NCI-H146 (cell line): ENCODE results near the gene TMEM114.
A peak's percentile ranks its signal among the peaks of the same experiment; 100 is the strongest.

Experiments used
- DNase-seq: peaks from one replicate; lab custom pipeline; 2025; lab: John Stamatoyannopoulos, UW

The TMEM114 gene

DNA sequence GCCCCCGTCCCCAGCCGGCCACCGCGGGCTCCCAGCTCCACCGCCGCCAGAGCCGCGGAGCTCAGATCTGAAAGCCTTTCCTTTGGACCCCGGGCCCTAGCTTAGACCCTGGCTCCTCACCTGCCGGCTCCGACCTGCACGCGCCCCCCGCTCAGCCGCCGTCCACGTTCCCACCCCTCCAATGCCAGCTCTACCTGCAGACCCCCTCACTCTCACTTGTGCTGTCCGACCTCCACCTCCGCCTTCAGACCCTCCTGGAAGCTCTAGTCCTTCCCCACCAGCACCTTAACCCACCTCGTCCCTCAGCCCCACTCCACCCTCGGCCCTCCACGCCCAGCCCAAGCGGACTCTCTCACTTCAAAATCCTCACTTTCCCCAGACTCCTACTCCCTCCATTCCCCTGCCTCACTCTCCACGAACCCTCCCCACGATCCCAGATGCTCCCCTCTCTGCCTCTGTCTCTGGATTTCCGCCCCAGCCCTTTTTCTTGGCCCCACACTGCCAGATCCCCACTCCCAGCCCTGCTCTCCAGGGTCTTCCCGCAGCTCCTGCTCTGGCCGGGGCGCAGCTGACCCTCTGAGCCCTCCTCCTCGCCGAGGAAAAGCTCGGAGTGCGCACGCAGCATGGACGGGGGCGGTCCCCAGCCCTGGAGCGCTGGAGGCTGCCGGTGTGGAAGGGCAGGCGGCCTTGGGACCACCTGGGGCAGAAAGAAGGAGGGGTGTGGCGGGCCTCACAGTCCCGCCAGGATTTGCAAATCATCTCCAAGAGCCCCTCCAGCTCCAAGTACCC lies at the start of gene TMEM114:
TSS of gene TMEM114 (minus strand) at position 612 of the 789 bp plus-strand sequence. CDS start 673 bp downstream, outside the sequence.
- DNase-seq: peak; percentile 7

DNA sequence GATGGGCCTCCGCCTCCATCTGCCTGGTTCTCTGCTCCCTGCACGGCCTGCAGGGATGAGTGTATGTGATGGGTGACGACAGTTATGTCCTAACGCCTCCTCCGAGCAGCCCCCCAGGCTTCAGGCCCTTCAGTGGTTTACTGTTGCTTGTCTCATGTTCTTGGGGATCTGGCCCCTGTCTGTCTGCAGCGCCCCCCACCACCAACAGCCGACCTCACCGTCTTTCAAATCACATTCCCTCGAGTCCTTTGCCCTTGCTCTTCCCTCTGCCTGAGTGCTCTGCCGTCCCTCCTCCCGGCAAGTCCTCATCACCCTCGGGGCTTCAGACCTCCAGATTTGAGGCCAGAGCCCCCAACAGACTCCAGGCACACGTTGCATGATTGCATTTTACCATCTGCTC lies 49.4 kb upstream of the TMEM114 start:
- no peak for DNase-seq

- no peak for DNase-seq
These were observed 44.9 kb upstream of the TMEM114 start for GRCh38 chr16:8634991-8635736.

DNA sequence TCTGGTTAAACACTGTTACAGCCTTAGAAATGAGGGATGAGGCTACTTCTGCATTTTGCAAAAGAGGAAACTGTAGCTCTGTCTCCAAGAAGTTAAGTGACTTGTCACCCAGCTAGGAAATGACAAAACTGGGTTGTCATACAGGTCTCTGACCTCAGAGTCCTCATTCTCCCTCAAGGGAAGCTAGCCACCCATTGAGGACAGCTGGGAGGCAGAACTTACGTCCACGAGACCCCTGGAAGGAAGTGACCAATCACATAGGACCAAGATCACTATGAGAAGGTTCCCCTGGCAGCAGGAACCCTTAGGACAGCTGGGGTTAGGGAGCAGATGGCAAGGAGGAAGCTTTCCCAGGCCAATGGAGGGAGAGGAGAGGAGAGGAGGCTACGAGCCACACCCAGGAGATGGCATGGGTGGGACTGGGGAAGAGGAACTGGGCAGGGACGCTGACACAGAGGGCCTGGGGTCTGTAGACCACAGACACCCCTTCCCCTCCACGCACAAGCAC lies 42.4 kb upstream of the TMEM114 start:
- DNase-seq: no peak

DNA sequence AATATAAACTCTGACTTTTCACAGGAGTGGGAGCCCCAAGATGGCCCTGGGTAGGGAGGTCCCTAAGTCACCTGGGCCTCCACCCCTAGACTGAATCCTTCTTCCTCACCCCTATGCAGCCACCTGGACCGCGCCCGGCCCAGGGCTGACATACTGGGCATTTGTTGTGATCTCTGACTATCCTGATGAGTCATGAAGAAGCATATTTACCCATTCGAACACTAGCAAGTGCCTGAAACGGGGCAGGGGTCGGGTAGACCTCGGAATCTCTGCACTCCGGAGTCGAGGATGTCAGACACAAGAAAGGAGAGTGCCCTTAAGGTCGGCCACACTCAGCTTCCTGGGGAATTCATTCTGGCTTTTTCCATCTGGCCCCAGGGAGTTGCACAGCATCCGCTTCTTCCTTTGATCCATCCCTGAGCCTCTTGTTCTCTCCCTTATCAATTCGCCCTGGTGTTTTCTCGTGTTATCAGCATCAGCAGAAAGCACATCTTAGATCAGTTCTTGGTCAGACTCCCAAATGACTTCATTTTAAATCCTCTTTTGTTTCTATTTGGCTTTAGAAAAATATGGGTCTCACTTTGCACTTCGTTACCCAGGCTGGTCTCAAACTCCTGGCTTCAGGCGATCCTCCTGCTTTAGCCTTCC lies 41.6 kb upstream of the TMEM114 start:
- DNase-seq: no peak

GRCh38 chr16:8631373-8631772 lies 41.1 kb upstream of the TMEM114 start:
- DNase-seq: no peak

GRCh38 chr16:8630255-8630953 lies 40.1 kb upstream of the TMEM114 start:
- DNase-seq: no peak

DNA sequence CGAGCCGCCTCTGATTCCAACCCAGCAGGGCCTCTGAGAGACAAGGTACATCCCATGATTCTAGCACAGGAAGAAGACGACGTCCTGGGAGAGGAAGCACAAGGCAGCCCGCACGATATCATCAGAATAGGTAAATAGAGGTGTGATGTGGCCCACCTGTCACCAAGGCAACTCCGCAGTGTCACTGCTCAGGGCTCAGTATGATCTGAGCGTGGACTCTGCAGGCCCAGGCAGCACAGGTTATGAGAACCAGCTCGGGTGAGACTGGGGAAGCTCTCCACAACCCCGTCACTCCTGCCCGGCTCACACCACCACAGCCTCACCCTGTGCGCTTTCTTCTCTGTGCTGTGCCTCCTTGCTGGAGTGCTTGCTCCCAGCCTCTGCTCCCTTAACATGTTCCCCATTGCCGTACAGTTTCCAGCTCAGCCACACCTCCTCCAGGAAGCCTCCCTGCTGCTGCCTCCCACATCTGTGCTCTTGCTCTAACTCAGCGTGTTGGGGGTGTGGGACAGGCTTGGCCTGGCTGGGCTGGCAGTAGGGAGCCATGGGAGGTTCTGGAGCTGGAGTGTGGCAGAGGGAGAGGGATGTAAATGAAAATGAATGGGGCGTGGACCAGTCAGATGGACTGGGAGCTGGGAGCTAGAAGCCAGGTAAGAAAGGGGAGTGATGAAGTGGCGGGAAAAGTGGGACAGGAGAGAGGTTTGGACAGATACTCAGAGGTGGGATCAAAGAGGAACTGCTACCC lies 38.8 kb upstream of the TMEM114 start:
- DNase-seq: no peak

DNA sequence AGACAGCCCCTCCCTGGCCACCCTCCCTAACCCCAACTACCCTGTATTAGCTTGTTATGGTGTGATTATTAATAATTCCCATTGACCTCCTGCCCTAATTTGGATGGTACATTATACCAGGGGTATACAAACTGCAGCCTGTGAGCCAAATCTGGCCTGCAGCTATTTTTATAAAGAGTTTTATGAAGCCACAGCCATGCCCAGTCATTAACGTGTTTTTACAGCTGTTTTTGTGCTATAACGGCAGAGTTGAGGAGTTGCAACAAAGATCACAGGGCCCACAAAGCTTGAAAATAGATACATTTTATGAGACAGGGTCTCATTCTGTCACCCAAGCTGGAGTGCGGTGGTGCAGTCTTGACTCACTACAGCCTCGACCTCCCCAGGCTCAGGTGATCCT lies 37.1 kb upstream of the TMEM114 start:
- no peak for DNase-seq

- no peak for DNase-seq
These were observed 36.6 kb upstream of the TMEM114 start for GRCh38 chr16:8626946-8627345.

DNA sequence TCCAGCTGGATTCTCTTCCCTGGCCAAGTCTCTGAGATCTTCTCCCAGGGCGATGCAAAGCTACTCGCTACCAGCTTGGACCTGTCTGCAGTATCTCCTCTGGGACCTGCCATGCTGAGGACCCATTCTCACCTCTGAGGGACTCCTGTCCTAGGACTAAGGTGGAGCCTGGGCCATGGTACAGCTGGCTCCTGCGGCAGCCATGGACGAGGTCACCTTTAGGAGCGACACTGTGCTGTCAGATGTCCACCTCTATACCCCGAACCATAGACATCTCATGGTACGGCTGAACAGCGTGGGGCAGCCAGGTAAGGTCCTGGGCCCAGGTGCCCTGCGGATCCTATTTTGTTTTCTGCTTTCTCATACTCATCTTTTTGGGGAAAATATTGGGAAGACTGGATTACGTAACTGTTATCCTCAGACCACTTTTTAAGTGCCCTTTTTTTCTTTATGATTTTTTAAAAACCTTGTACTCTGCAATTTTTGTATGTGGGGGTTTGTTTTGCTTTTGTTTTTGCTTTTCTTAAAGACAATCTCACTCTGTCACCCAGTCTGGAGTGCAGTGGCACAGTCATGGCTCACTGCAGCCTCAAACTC lies 35.3 kb upstream of the TMEM114 start:
- DNase-seq: no peak

GRCh38 chr16:8623634-8624033 lies 33.3 kb upstream of the TMEM114 start:
- no peak for DNase-seq

GRCh38 chr16:8622315-8622656 lies 32.0 kb upstream of the TMEM114 start:
- peak; percentile 37 for DNase-seq

- peak; percentile 93 for DNase-seq
These were observed 31.4 kb upstream of the TMEM114 start, which contains the start of gene METTL22 for GRCh38 chr16:8621572-8622314. Gene METTL22, plus strand, starts transcription at chr16:8621698. Its CDS starts 3,968 bp downstream, at chr16:8625666.

GRCh38 chr16:8621222-8621571 lies 30.9 kb upstream of the TMEM114 start:
- no peak for DNase-seq

DNA sequence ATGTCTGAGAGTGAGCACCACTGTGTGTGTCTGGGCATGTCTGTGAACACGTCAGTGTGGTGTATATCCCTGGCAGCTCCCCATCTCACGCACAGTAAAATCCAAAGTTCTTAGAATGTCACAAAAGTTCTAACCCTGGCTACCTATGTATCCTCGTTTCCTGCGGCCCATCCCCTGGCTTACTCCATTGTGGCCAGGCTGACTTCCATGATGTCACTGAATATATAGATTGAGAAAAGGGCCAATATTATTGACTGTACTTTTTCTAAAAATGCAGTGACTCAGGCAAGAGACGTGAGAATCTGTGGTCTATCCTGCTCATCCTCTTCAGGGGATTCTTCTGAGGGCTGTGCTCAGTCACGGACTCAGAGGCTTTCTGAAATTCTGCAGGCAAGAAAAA lies 30.2 kb upstream of the TMEM114 start:
- no peak for DNase-seq

DNA sequence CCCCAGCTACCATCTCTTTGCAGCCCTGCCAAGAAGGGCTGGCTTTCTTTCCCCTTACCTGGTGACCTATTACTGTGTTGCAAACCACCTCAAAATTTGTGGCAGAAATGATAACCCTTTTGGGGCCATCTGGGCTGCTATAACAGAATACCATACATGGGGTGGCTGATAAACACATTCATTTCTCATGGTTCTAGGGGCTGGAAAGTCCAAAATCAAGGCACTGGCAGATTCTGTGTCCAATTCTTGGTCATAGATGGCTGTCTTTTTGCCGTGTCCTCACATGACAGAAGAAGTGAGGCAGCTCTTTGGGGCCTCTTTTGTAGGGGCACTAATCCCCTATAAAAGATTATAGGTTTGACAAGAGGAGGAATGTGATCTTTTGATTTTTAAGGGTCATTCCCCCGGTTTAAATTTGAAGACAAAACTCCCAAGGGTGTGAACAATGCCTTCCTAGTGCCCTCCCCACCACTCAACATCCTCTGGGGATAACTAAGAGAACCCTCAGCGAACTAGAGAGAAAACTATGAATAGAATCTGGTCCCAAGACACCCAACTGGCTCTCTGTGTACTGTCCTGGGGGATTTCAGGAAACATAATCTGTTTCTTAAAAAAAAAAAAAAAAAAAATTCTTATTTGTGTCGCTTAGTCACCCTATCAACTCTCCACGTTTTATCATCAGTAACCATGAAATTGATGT lies 29.5 kb upstream of the TMEM114 start:
- DNase-seq: no peak

DNA sequence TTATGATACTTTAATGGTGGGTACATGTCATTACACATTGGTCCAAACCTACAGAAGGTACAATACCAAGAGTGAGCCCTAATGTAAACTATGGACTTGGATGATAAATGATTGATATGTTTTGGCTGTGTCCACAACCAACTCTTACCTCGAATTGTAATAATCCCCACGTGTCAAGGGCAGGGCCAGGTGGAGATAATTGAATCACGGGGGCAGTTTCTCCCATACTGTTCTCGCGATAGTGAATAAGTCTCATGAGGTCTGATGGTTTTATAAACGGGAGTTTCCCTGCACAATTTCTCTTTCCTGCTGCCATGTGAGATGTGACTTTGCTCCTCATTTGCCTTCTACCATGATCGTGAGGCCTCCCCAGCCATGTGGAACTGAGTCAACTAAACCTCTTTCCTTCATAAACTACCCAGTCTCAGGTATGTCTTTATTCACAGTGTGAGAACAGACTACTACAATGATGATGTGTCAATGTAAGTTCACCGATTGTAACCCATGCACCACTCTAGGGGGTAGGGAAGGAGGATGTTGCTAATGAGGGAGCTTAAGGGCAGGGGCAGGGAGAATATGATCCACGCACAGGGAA lies 24.2 kb upstream of the TMEM114 start:
- DNase-seq: no peak

DNA sequence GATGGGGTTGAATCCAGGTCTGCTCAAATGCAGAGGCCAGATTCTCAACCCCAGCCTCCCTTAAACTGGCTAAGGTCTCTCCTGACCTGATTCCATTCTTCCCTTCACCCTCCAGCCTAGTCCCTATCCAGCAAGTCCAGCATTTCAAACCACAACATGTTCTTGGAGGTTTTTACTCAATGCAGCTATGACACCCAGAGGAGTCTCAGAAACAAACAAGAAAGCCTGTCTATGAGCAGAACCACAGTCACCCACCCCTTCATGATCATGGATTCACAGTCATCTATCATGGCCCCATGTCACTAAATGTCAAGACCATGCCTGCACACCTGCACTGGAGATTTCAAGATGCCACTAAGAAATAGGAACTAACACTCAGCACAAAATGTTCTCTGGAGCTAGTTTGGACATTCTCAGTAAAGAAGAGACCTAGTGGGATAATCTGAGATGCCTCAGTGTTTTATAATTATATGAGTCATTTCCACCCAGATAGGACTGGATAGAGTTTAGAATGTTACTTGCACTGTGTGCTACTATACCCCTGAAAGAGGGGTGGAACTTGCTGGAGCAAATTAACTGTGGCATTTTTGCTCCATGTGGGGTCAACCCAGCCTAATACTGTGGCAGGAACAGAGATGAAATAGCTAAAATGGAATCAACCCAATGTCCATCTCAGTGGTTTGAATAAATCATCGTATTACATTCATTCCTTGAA lies 21.7 kb upstream of the TMEM114 start:
- no peak for DNase-seq
